Vagina (tissue), 2 donors: ENCODE results near the gene TMEM42.

Experiments used
- POLR2AphosphoS5 ChIP-seq, 2 donors: sonication (generic); formaldehyde crosslinking; IDR thresholded peaks; one replicate each; pipeline ENCODE4 v1.9.0; 2017; ENCODE audit warnings: antibody characterized with exemption in 2 of 2, mild to moderate bottlenecking in 2 of 2, low read depth in 1 of 2; ENCODE audit not compliant: insufficient read depth in 1 of 2
- TF ChIP-seq, protein P1 (sequence below), 3 experiments: fragments of 450-650 bp in 2 of 3; fragments of 200-600 bp in 1 of 3; sonication (generic) in 1 of 3; IDR thresholded peaks; one replicate each; pipeline ENCODE4 v1.5.1; 2017 to 2019; ENCODE audit warnings: antibody characterized with exemption in 3 of 3, mild to moderate bottlenecking in 2 of 3, moderate library complexity in 2 of 3

- TF ChIP-seq, protein P1, sequence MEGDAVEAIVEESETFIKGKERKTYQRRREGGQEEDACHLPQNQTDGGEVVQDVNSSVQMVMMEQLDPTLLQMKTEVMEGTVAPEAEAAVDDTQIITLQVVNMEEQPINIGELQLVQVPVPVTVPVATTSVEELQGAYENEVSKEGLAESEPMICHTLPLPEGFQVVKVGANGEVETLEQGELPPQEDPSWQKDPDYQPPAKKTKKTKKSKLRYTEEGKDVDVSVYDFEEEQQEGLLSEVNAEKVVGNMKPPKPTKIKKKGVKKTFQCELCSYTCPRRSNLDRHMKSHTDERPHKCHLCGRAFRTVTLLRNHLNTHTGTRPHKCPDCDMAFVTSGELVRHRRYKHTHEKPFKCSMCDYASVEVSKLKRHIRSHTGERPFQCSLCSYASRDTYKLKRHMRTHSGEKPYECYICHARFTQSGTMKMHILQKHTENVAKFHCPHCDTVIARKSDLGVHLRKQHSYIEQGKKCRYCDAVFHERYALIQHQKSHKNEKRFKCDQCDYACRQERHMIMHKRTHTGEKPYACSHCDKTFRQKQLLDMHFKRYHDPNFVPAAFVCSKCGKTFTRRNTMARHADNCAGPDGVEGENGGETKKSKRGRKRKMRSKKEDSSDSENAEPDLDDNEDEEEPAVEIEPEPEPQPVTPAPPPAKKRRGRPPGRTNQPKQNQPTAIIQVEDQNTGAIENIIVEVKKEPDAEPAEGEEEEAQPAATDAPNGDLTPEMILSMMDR (IDR thresholded peaks at IDR 0.05): peak; percentile 29 to 46 (median 37)
- no peak for TF ChIP-seq POLR2AphosphoS5 (IDR thresholded peaks at IDR 0.05; ENCODE audit: insufficient read depth in 1 of 2, low read depth in 1 of 2)
These were observed 52.3 kb downstream of the TMEM42 start for GRCh38 chr3:44913868-44914468.
